Measurements from ENCODE around the gene PER1.

Gene PER1

DNA sequence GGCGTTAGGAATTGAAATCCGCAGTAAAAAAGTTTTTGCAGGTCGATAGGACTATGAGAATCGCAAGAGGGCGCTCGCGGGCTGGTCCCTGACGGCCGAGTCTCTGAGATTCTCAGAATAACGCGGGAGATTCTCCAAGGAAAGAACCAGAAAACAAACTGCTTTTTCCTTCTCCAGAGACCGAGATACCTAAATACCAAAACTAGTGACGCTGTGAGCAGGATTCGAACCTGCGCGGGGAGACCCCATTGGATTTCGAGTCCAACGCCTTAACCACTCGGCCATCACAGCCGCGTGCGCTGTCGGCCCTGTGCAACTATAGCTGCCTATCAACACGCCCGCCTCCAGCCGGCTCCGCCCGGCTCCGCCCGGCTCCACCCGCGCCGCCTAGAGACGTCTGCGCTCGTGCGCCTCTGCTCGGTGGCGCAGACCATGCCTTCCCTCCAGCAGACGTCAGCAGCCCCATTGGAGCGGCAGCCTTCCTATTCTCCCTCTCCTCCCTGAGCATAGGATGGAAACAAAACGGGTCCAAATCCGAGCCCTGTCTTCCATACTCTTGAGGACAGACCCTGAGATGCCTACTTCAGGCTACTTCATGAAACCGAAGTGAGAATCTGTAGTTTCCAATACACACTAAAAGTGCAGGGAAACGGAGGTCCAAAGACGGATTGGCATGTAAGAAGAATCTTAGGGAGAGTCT is 13.4 kb downstream of the PER1 start:
- DNase-seq (ENCODE audit: low read depth in 2 of 2) = peak; percentile 94 to 95

DNA sequence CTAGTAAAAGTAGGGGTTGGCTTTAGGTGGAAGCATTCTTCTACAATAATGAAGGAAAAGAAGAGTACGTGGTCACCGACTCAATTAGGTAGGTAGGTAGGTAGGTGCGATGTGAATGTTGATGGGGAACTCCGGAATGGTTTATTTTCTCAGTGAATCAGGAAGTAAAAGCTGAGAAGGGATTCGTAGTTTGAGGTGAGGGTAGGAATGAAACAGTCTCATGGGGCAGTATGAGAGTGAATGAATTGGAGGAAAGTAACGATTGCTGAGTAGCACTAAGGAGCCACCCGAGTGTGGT is 13.9 kb downstream of the PER1 start:
- DNase-seq (ENCODE audit: low read depth in 2 of 2) = no peak

DNA sequence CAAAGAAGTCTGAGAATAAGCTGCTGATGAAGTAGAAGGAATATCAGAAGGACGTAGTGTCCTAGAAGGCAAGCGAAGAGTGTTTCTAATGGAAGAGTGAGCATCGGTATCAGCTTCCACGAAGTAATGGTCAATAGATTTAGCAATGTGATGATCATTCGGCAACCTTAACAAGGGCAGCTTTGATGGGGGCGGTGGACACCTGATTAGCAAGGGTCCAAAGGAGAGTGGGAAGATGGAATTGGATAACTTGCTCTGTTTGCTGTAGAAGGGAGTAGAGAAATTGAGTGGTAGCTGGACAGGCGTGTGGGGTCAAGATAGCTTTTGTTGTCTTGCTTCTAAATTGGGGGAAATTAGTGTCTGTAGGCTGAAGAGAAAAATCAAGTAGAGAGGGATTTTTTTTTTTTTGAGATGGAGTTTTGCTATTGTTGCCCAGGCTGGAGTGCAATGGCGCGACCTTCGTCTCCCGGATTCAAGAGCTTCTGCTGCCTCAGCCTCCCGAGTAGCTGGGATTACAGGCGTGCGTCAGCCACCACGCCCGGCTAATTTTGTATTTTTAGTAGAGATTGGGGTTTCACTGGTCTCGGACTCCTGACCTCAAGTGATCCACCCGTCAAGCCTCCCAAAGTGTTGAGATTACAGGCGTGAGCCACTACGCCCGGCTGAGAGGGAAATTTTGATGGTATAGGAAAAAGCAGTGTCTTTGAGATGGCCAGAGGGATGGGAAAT is 14.4 kb downstream of the PER1 start:
- DNase-seq (ENCODE audit: low read depth in 2 of 2) = no peak

DNA sequence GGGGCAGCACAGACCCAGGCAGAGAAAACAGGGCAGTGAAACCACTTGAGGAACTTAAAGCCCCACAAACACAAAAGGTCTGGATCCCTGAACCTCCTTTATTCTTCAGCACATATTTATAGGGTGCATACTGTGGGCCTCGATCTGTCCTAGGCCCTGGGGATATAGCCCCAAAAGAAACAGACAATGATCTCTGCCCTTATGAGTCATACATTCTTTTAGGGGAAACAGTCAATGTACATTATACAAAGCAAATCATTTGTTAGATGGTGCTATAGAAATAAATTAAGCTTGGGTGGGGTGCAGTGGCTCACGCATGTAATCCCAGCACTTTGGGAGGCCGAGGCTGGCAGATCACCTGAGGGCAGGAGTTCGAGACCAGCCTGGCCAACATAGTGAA is 18.3 kb downstream of the PER1 start:
- no peak for DNase-seq (ENCODE audit: low read depth in 2 of 2)

DNA sequence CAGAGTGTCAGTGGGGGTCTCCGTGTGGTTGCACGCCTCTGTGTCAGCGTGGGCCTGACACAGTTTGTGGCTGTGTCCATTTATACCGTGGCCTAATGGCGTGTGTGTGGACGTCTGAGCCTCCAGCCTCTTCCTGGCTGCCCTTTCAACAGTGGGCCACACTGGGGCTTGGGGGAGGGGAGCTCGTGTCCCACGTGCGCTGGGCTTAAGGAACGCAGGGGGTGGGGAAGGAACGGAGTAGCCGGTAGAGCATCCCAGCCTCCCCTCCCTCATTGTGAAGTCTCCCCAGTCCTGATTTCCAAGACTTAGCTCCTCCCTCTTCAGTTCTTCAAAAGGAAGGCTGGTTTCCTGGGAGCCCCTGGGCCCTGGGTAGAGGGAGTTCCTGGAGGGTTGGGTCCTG is 18.8 kb downstream of the PER1 start:
- no peak for DNase-seq (ENCODE audit: low read depth in 2 of 2)

DNA sequence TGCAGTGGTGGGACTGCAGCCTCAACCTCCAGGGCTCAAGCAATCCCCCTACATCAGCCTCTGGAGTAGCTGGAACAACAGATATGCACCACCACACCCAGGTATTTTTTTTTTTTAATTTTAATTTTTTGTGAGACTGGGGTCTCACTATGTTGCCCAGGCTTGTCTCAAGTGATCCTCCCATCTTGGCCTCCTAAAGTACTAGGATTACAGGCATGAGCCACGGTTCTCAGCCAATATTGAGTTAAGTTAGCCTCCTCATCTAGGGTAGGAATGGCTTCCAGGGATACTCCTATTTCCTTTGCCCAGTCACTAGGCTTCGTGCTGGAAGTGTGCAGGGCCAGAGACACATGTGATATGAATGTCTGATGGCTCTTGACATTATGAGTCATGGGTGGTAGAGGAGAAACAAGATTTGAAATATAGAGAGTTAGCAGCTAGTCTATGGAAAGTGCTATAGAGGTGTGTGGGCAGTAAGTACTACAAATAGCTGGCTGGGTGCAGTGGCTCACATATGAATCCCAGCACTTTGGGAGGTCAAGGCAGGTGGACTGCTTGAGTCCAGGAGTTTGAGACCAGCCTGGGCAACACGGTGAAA is 20.3 kb downstream of the PER1 start:
- DNase-seq (ENCODE audit: low read depth in 2 of 2) = no peak

DNA sequence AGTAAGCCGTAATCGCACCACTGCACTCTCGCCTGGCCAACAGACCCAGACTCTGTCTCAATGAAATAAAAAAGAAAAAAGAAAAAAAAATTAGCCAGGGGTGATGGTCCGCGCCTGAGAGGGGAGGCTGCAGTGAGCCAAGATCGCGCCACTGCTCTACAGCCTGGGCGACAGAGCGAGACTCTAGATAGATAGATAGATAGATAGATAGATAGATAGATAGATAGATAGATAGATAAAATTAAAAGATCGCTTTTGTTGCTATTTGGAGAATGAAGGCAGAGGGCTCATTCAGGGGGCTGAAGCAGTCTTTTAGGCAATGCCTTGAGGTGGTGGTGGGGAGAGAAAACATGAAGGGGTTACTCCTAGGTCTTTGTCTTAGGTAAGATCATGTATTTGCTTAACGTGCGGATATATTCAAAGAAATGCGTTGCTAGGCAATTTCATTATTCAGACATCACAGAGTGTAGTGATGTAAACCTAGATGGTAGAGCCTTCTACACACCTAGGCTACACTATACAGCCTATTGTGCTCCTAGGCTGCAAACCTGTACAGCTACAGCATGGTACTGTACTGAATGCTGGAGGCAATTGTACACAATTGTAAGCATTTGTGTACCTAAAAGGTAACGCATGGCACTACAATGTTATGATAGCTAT is 23.9 kb downstream of the PER1 start:
- DNase-seq (ENCODE audit: low read depth in 2 of 2) = no peak

DNA sequence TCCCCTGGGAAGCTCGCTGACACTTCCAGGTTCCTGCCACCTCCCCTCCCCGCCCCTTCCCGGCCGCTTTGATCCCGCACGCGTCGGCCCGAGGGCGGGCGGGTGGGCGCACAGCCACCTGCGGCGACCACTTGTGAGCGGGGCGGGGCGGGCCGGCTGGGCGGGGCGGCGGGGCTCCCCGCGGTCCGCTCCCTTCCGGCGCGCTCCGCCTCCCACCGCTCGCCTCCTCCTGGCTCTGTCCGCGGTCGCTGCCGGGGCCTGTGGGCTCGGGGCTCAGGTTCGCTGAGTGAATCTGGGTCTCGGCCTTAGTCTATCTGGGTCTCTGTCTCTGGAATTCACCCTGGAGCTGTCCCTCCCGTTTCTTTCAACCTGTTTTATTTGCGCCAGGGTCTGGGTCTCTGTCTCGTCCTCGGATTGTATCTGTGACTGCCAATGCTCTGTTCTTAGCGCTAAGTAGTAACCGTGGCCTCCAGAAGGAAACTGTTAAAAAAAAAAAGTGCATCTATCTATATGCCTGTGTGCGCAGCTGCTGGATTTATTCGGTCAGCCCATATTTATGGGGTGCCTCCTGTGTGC is 25.6 kb downstream of the PER1 start:
- no peak for DNase-seq (ENCODE audit: low read depth in 2 of 2)

DNA sequence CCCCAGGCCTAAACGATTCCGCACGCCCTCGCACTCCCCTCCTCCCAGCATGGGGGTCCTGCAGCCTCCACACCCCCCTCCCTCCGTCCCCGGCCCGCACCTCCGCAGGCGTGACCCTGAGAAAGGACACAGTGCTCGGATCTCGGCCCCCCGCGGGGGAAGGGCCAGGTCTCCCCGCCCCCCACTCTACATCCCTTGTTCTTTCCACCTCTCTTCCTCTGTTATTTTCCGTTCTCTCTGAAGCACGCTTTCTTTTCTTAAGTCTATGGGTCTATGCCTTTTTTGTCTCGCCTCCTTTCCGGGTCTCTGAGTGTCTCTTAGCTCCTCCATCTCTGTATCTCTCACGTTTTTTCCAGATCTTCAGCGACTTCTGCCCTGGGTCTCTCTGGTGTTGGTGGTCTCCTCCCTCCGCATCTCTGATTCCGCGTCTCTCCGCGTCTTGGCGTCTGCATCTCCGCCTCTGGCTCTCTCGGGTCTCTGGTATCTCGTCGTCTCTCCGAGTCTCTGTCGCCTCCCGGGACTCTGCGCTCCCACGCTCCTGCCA is 26.2 kb downstream of the PER1 start:
- DNase-seq (ENCODE audit: low read depth in 2 of 2) = no peak

DNA sequence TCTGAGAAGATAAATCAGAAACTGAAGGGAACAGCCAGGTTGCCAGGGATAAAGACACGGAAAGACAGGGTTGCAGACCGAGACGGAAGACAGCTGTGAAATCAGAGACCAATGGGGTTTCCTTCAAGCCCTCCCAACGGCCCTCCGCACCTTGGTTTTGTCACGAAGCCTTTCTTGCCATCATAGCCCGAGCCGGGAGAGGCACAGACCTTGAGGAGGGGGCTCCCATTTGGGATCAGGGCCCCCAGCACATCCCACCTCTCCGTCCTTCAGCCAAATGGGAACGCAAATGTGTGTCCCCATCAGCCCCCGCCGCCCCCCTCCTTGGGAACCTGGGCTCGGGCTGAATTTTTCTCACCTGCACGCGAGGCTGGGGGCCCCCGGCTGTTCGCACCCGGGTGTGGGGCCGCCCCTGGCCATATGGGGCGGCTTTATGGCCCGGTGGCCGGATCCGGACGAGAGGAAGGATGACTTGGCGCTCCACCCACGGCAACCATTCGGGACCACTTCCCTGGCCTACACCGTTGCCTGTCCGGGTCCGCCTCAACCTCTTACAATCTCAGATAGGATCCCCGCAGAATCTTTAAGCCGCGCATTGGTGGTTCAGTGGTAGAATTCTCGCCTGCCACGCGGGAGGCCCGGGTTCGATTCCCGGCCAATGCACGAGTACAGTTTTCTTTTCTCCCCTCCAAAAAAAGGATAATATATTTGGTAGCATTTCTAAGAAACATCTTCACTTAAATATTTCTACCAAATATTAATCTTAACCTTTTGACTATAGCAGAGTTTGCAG is 26.9 kb downstream of the PER1 start:
- peak; percentile 85 to 86 for DNase-seq (ENCODE audit: low read depth in 2 of 2)

DNA sequence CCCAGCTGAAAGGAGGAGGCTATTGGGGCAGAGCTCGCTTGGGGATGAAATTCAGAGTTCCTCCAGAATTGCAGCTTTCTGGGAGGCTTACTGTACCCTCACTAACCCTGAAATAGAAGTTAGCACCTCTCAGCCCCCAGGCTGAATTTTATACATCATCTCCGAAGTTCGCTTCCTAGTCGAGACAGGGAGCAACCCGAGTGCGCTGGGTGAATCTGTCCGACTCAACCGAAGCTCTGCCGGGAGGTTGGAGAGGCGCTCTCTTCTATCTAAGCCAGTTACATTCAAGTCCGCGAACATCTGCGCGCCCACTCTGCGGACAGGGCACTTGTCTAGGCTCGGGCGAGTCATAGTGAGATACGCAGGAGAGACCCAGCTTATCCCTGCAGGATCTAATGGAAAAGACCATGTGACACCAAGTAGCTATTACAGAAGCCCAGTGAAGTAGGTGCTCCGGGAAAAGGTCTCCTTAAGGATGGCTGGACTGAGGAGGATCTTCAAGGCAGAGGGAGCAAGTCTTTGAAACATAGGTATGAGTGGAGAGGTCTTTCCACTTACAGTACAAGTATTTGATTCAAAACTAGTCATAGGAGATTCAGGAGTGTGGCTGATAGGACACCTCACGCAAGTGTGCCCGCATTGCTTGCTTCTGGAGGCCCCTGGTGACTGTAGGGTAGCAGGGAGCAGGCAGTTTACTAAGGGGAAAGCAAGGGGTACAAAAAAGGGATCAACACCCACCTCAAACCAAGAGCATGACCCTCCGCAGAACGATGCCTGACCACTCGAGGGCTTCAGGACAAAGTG is 27.7 kb downstream of the PER1 start:
- no peak for DNase-seq (ENCODE audit: low read depth in 2 of 2)

DNA sequence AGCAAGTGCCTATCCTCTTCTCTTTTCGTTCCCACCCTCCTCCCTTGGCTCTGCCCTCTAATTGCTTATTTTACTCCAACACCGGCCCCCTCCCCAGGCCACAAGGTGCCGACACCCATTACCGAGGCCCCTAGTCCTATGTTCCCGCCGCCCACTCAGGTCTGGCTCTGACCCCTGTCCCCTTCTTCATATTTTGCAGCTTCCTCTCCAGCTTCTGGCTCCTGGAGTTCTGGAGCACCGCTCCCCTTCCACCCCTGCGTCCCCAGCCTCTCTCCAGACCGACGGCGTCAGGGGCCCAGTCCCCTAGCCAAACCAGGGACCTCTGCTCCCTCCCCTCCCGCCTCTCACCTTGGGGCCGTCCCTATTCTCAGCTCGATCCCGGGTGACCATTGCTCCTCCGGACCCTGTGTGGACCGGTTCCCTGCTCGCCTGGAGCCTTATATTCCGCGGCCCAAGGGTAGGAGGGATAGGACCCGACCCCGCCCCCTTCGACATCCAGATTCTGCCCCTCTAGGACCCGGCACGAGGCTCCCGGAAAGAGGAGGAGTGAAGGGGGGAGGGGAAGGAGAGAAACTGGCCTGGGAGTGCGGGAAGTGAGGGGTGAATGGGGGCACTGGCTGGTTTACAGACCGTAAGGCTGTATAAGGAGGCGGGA is 28.4 kb downstream of the PER1 start, which contains the start of gene HES7:
Gene HES7, minus strand, starts transcription at position 412 of the 655 bp plus-strand sequence. Its CDS starts 22 bp downstream, at position 390.
- no peak for DNase-seq (ENCODE audit: low read depth in 2 of 2)

DNA sequence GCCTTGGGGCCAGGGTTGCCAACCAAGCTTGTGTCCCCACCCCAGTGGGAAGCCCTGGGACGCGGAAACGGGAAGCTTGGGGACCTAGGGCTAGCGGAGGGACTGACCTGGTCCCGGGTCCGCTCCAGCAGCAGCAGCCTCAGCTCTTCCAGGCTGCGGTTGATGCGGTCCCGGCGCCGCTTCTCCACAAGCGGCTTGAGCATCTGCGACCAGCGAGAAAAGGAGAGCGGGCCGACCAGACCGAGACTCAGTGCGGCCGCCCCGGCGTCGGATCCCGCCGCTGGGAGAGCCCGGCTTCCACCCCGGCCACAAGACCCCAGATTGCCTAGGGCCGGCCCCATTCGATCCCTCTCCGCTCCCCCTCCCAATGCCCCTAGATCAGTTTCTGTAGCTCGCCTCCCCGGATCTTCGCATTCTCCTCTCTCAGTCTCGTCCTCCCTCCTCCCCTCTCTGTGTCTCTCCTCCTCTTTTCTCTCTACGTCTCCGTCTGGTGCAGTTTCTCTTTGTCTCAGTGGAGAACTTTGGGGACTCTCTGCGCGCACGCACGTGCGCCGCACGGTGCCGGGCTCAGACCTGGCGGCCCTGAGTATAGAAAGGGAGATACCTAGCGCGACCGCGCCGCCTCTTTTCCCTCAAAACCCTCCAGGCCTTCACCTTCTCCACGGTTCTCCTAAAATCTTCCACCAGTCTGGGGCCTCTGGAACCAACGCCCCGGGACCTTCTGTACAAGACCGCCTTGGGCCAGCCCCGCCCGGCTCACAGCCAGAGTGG is 29.1 kb downstream of the PER1 start:
- no peak for DNase-seq (ENCODE audit: low read depth in 2 of 2)

DNA sequence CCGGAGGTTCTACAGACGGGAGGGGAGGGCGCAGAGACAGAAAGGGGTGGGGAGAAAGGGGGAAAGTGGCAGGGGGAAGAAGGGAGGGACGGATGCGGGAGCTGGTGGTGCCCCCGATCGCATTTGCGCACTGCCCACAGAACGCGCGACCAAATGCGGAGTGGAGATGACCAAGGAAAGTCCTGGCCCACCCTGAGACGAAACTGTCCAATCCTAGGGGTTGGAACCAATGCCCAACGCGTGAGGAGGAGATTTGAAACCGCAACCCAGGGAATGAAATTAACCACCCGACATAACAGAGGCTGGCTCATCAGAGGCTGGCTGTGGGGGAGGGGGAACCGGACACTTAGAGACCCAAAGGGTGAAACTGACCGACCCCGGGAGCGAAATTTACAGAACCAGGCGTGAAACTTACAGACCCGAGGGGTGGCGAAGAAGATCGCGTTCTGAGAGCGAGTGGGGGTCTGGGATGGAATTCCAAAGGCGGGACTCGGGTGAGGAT is 29.7 kb downstream of the PER1 start:
- no peak for DNase-seq (ENCODE audit: low read depth in 2 of 2)

DNA sequence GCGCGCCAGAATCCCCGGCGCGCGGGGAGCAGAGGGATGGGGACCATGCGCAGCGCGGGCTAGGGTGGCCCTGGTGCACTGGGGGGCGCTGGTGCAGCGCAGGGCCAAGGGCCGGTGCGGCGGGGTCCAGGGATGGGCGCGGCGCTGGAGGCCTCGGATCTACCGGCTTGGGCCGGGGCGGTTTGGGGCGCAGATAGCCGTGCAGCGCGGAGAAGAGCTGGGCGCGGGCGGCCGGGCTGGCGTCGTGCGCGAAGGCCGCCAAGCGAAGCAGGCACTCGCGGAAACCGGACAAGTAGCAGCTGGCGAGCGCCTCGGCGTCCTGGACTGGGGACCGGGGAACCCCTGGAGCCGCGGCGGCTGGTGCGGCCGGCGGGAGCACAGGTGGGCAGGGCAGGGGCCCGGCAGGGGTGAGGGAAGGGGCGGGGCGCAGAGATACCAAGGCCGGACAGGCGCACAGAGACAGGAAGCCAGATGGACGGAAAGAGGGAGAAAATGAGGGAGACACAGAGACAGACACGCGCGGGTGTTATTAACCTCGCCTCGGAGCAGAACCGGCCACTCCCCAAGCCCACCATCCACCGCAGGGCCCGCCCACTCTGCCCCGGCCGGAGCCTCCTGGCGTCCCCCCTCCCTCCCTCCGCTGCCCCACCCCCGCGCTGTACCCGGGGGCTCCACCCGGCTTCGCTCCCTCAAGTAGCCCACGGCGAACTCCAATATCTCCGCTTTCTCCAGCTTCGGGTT is 30.4 kb downstream of the PER1 start:
- no peak for DNase-seq (ENCODE audit: low read depth in 2 of 2)

DNA sequence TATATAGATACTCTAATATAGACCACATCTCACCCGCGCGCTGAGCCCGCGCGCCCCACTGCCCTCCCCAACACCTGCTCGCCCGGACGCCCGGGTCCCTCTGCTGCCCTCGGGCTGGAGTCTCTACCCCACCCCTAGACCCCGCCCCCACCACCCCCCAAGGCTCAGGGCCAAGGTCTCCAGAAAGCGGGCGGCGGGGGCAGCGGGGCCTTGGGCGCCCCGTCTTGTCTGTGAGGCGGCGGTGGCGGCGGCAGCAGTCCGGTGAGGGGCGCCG is 30.9 kb downstream of the PER1 start:
- DNase-seq (ENCODE audit: low read depth in 2 of 2) = no peak

DNA sequence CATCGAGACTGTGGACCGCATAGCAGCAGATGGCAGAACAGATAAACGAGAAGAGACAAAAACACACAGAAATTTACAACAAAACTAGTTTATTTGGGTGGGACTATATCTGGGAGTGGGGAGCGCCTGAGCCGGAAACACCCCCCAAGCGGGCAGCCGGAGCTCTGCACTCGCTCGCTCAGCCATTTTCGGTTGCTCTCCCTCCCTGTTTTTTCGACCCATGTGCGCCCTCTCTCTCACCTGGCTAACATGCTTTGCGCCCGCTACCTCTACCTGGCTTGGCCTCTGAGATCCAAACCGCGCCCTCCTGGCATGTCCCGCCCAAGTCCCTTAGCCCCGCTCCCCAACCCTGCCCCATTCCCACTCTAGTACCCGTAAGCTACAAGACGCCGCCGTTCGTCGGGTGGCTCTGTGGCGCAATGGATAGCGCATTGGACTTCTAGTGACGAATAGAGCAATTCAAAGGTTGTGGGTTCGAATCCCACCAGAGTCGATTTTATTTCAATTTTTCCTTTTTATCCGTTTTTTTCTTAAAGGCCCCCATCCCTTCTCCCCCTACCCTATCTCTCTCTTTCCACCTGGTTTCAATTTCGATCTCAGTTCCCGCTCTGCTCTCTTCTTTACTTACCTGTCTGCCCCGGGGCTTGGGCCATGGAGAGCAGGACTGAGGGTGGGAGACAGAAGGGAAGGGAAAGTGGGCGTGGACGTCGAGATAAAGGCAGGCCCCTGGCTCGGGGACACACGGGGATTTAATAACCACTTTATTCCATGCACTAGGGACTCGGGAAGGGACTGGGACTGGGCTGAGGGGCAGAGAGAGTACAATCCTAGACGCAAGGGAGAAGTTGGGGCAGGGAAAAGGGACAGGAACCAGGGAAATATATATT is 31.4 kb downstream of the PER1 start:
- DNase-seq (ENCODE audit: low read depth in 2 of 2) = no peak
